ENCODE data around the gene MRPL4. TPM values are rescaled to one million over a fixed set of nuclear protein-coding genes. Genes with fewer than 3 reads are reported as not detected.

Gene MRPL4
- total RNA-seq: 10 to 100 TPM; 39.9 to 78.0 (median 61.7) TPM

GRCh38 chr19:10251792-10252694 lies at the start of gene MRPL4:
Gene MRPL4, plus strand, starts transcription at chr19:10252214. Its CDS starts 40 bp downstream, at chr19:10252254.
- Histone ChIP-seq H3K9me3 (no peaks in the 10 kb centered on the region), H3K27me3 (no peaks in the 10 kb centered on the region), H3K27ac (replicated peaks in 1 of 4) (peak within 1 kb of the TSS; percentile 80 to 89 (median 84)), H3K36me3 (peaks cover 14 to 36% (median 32%) of the 10 kb centered on the region in 4 donors), H3K4me3 (peak within 1 kb of the TSS; percentile 67 to 93 (median 87)), H3K4me1 (peaks cover 20 to 39% (median 36%) of the 10 kb centered on the region in 4 donors)
- WGBS: 2% methylated on average over 28 of the region's 77 CpGs
- TF ChIP-seq CTCF (IDR thresholded peaks at IDR 0.05): no peak
- TF ChIP-seq EP300 (IDR thresholded peaks at IDR 0.05): no peak
- TF ChIP-seq POLR2AphosphoS5 (IDR thresholded peaks at IDR 0.05): peak; percentile 77 to 87
- TF ChIP-seq POLR2A (IDR thresholded peaks at IDR 0.05; ENCODE audit: low read depth): peak; percentile 53
- peak; percentile 99 for DNase-seq (ENCODE audit: extremely low spot score)
- intact Hi-C loops (cut with DNase I): loop anchor here (5.0 to 10.0 kb wide), 2 partner anchors 147 to 320 kb away; partner anchors contain the start of genes ANGPTL6 and PPAN

GRCh38 chr19:10203686-10204085 lies 48.3 kb upstream of the MRPL4 start:
- DNase-seq (ENCODE audit: extremely low spot score): no peak
- H3K27me3 ChIP-seq: no peaks in the 10 kb centered on the region
- no peak overlapping the region for H3K27ac ChIP-seq (replicated peaks in 1 of 4)
- intact Hi-C loops (cut with DNase I): no loop called here
- H3K4me3 ChIP-seq: no peak overlapping the region
- no peak for TF ChIP-seq EP300 (IDR thresholded peaks at IDR 0.05)
- TF ChIP-seq POLR2AphosphoS5 (IDR thresholded peaks at IDR 0.05): no peak
- no peak for TF ChIP-seq POLR2A (IDR thresholded peaks at IDR 0.05; ENCODE audit: low read depth)
- TF ChIP-seq CTCF (IDR thresholded peaks at IDR 0.05): no peak
- H3K36me3 ChIP-seq: no peaks in the 10 kb centered on the region
- H3K9me3 ChIP-seq: no peaks in the 10 kb centered on the region
- WGBS: 91% methylated on average over 3 of the region's 3 CpGs
- H3K4me1 ChIP-seq: no peaks in the 10 kb centered on the region

- intact Hi-C loops (cut with DNase I): no loop called here
- Histone ChIP-seq H3K27me3 (no peaks in the 10 kb centered on the region), H3K4me3 (no peak overlapping the region), H3K27ac (replicated peaks in 1 of 4) (no peak overlapping the region), H3K4me1 (no peaks in the 10 kb centered on the region), H3K9me3 (no peaks in the 10 kb centered on the region), H3K36me3 (no peaks in the 10 kb centered on the region)
- TF ChIP-seq EP300 (IDR thresholded peaks at IDR 0.05) (no peak), POLR2AphosphoS5 (IDR thresholded peaks at IDR 0.05) (no peak)
- no peak for DNase-seq (ENCODE audit: extremely low spot score)
- 94% methylated on average over 4 of the region's 4 CpGs for WGBS
Observed at GRCh38 chr19:10205636-10206035, 46.4 kb upstream of the MRPL4 start.

- Histone ChIP-seq H3K9me3 (no peaks in the 10 kb centered on the region), H3K36me3 (no peaks in the 10 kb centered on the region), H3K4me1 (no peaks in the 10 kb centered on the region), H3K27me3 (no peaks in the 10 kb centered on the region), H3K27ac (replicated peaks in 1 of 4) (no peak overlapping the region), H3K4me3 (no peak overlapping the region)
- TF ChIP-seq POLR2A (IDR thresholded peaks at IDR 0.05; ENCODE audit: low read depth): no peak
- TF ChIP-seq POLR2AphosphoS5 (IDR thresholded peaks at IDR 0.05): no peak
- TF ChIP-seq EP300 (IDR thresholded peaks at IDR 0.05): no peak
- TF ChIP-seq CTCF (IDR thresholded peaks at IDR 0.05): no peak
- DNase-seq (ENCODE audit: extremely low spot score): no peak
- 86% methylated on average over 9 of the region's 10 CpGs for WGBS
- intact Hi-C loops (cut with DNase I): no loop called here
Observed at GRCh38 chr19:10206226-10206885, 45.7 kb upstream of the MRPL4 start.

- TF ChIP-seq POLR2A (IDR thresholded peaks at IDR 0.05; ENCODE audit: low read depth) (no peak), POLR2AphosphoS5 (IDR thresholded peaks at IDR 0.05) (no peak), EP300 (IDR thresholded peaks at IDR 0.05) (no peak), CTCF (IDR thresholded peaks at IDR 0.05) (no peak)
Observed at GRCh38 chr19:10207026-10207425, 45.0 kb upstream of the MRPL4 start.

More at GRCh38 chr19:10207026-10207425, 45.0 kb upstream of the MRPL4 start:
- DNase-seq (ENCODE audit: extremely low spot score): no peak
- Histone ChIP-seq H3K27ac (replicated peaks in 1 of 4) (no peak overlapping the region), H3K36me3 (no peaks in the 10 kb centered on the region), H3K4me1 (no peaks in the 10 kb centered on the region), H3K4me3 (no peak overlapping the region), H3K9me3 (no peaks in the 10 kb centered on the region), H3K27me3 (no peaks in the 10 kb centered on the region)
- 100% methylated on average over 1 of the region's 1 CpG for WGBS
- intact Hi-C loops (cut with DNase I): no loop called here
